ENCODE data around the gene ANKRD39. TPM values are rescaled to one million over a fixed set of nuclear protein-coding genes. Genes with fewer than 3 reads are reported as not detected.

ANKRD39 gene
- total and polyA plus RNA-seq, 12 donors: 9.2 to 49.5 (median 22.5) TPM

DNA sequence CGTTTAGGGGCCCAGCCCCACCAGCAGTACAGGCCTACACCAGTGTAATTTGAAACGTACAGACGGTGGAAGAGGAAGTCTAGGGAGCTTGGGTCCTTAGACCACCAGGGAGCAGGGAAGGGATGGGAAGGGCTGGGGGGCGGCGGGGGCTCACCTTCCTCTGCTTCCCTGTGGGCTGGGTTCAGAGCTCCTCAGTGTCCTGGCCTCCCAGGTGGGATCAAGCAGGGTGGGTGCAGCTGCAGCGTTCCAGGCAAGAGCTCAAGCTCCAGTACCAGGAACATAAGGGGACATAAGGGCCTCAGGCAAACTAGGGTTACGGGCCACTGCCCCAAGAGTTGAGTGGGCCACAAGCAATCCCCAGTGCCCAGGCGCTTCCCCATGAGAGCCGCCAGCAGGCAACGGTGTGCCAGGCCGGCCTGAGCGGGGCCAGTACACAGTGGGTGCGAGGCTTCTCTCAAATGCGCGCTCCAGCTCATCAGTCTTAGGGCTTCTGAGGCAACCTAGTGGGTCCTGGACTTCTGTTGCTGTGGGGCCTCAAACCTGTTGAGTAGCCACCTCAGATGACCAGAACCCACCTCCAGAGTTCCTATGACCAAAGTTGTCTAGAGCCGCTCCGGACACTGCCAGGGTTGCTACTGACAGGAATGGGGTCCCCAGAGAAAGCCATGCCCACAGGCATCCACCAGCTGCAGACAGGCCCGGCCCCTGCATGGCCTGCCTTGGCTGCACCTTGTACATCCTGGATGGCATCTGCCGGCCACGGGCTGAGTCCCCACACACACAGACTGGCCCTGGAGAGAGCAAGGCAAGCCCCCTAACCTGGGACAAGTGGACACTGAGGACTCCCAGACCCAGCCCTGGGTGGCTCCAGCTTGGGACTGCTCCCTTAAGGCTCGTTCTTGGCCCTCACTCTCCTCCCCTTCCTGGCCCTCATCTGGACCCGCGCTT is 19.2 kb downstream of the ANKRD39 start:
- no peak overlapping the region for H3K27ac ChIP-seq
- TF ChIP-seq POLR2A (IDR thresholded peaks at IDR 0.05) (no peak), CTCF (IDR thresholded peaks at IDR 0.05) (no peak)

GRCh38 chr2:96837575-96837974 is 20.2 kb downstream of the ANKRD39 start:
- intact Hi-C loops (cut with DNase I): no loop called here
- peaks cover 13 to 14% of the 10 kb centered on the region in 2 donors for H3K4me1 ChIP-seq (replicated peaks in 1 of 2)
- no peak overlapping the region for H3K4me3 ChIP-seq
- no peak for TF ChIP-seq POLR2A (IDR thresholded peaks at IDR 0.05)
- no peak for TF ChIP-seq CTCF (IDR thresholded peaks at IDR 0.05)
- no peaks in the 10 kb centered on the region for H3K36me3 ChIP-seq (replicated peaks in 1 of 2)
- DNase-seq: no peak
- no peaks in the 10 kb centered on the region for H3K27me3 ChIP-seq
- H3K9me3 ChIP-seq (replicated peaks in 1 of 3): no peaks in the 10 kb centered on the region
- WGBS, 4 donors: 90 to 96% (median 93%) methylated on average over 9 of the region's 9 CpGs
- H3K27ac ChIP-seq: no peak overlapping the region

More for the DNA sequence above, 19.2 kb downstream of the ANKRD39 start:
- Histone ChIP-seq H3K36me3 (replicated peaks in 1 of 2) (no peaks in the 10 kb centered on the region), H3K27me3 (no peaks in the 10 kb centered on the region), H3K4me1 (replicated peaks in 1 of 2) (peaks cover 2 to 4% of the 10 kb centered on the region in 2 donors), H3K4me3 (no peak overlapping the region), H3K9me3 (replicated peaks in 1 of 3) (no peaks in the 10 kb centered on the region)
- DNase-seq: no peak
- intact Hi-C loops (cut with DNase I): no loop called here
- WGBS, 4 donors: 79 to 90% (median 88%) methylated on average over 13 to 23 of the region's 23 CpGs

GRCh38 chr2:96835830-96836229 is 22.0 kb downstream of the ANKRD39 start:
- Histone ChIP-seq H3K27me3 (no peaks in the 10 kb centered on the region), H3K27ac (no peak overlapping the region), H3K36me3 (replicated peaks in 1 of 2) (peaks cover 0 to 15% of the 10 kb centered on the region in 2 donors), H3K9me3 (replicated peaks in 1 of 3) (no peaks in the 10 kb centered on the region), H3K4me1 (replicated peaks in 1 of 2) (peaks cover 22 to 26% of the 10 kb centered on the region in 2 donors), H3K4me3 (no peak overlapping the region)
- 89 to 97% (median 96%) methylated on average over 4 of the region's 4 CpGs for WGBS, 4 donors
- TF ChIP-seq POLR2A (IDR thresholded peaks at IDR 0.05) (no peak), CTCF (IDR thresholded peaks at IDR 0.05) (no peak)
- no peak for DNase-seq
- intact Hi-C loops (cut with DNase I): no loop called here

- peak overlapping the region; percentile 19 to 89 (median 74) for H3K27ac ChIP-seq
- TF ChIP-seq CTCF (IDR thresholded peaks at IDR 0.05): no peak
- peak in 1 of 2 donors; percentile 60 for TF ChIP-seq POLR2A (IDR thresholded peaks at IDR 0.05)
- intact Hi-C loops (cut with DNase I): no loop called here
- H3K27me3 ChIP-seq: no peaks in the 10 kb centered on the region
- 18 to 35% (median 30%) methylated on average over 9 to 18 of the region's 18 CpGs for WGBS, 4 donors
- H3K4me3 ChIP-seq: peak overlapping the region in 1 of 4 donors; percentile 14
- H3K36me3 ChIP-seq (replicated peaks in 1 of 2): peaks cover 0 to 44% of the 10 kb centered on the region in 2 donors
- H3K4me1 ChIP-seq (replicated peaks in 1 of 2): peaks cover 22 to 26% of the 10 kb centered on the region in 2 donors
- no peaks in the 10 kb centered on the region for H3K9me3 ChIP-seq (replicated peaks in 1 of 3)
- DNase-seq: peak; percentile 88 to 97 (median 96)
Measured at GRCh38 chr2:96832754-96833507, 24.9 kb downstream of the ANKRD39 start.

Measured in adrenal gland (tissue), 12 donors.